Ovary (tissue), 3 donors: ENCODE data around the gene ATP11C.

Source experiments
- EP300 ChIP-seq: sonication (generic); formaldehyde crosslinking; IDR thresholded peaks from one replicate; pipeline ENCODE4 v1.6.1; 2017; ENCODE audit warnings: antibody characterized with exemption
- POLR2A ChIP-seq: fragments of 450-650 bp; IDR thresholded peaks from one replicate; pipeline ENCODE4 v1.6.1; 2017; ENCODE audit warnings: antibody characterized with exemption, mild to moderate bottlenecking, moderate library complexity
- TF ChIP-seq, protein P1 (sequence below), 3 donors: fragments of 450-650 bp in 2 of 3; fragments of 200-600 bp in 1 of 3; IDR thresholded peaks; one replicate each; pipeline versions ENCODE4 v1.5.1 to v1.8.0; 2016 to 2022; ENCODE audit warnings: antibody characterized with exemption in 3 of 3, mild to moderate bottlenecking in 1 of 3
- donor health status: DM: no; HTN: no; CAD: no.

GRCh38 chrX:139770366-139770765 lies 162.5 kb downstream of the ATP11C start:
- TF ChIP-seq POLR2A (no peak), EP300 (no peak)
- TF ChIP-seq, protein P1, sequence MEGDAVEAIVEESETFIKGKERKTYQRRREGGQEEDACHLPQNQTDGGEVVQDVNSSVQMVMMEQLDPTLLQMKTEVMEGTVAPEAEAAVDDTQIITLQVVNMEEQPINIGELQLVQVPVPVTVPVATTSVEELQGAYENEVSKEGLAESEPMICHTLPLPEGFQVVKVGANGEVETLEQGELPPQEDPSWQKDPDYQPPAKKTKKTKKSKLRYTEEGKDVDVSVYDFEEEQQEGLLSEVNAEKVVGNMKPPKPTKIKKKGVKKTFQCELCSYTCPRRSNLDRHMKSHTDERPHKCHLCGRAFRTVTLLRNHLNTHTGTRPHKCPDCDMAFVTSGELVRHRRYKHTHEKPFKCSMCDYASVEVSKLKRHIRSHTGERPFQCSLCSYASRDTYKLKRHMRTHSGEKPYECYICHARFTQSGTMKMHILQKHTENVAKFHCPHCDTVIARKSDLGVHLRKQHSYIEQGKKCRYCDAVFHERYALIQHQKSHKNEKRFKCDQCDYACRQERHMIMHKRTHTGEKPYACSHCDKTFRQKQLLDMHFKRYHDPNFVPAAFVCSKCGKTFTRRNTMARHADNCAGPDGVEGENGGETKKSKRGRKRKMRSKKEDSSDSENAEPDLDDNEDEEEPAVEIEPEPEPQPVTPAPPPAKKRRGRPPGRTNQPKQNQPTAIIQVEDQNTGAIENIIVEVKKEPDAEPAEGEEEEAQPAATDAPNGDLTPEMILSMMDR (IDR thresholded peaks at IDR 0.05): no peak
